GM12878 (cell line): Measurements from ENCODE around the gene MYL1. TPM values are rescaled to one million over a fixed set of nuclear protein-coding genes. Genes with fewer than 3 reads are reported as not detected.

ENCODE experiments used
- ATAC-seq: fragments of 200-7000 bp; cut with Tn5 transposase; 3 replicates; pipeline ENCODE4 v1.9.1; 2020; ENCODE audit warnings: mild to moderate bottlenecking, moderate library complexity
- BruUV-seq: library from RNA; stranded (reverse); fragments of 400-500 nt; replicated peaks from 2 replicates; lab custom pipeline; 2021; lab: Mats Ljungman, UMichigan
- CTCF ChIA-PET: fragments of 300-600 bp; sonication (Branson Sonifier 250); formaldehyde crosslinking; extraction: SDS; loops from one replicate; lab custom pipeline; 2021; ENCODE audit warnings: inconsistent platforms; lab: Yijun Ruan, JAX
- POLR2A ChIA-PET: fragments of 350-600 bp; formaldehyde crosslinking; extraction: SDS; loops from one replicate; lab custom pipeline; 2021; ENCODE audit warnings: inconsistent platforms; lab: Charles Lee
- RAD21 ChIA-PET: fragments of 300-600 bp; sonication (Branson Sonifier 250); formaldehyde crosslinking; loops from one replicate; lab custom pipeline; 2023; ENCODE audit warnings: antibody characterized with exemption; ENCODE audit not compliant: unreplicated experiment; lab: Charles Lee
- SMC1A ChIA-PET: fragments of 300-600 bp; sonication (Branson Sonifier 250); formaldehyde crosslinking; loops from one replicate; lab custom pipeline; 2023; ENCODE audit not compliant: unreplicated experiment, uncharacterized antibody; lab: Charles Lee
- DNase-seq: peaks from one replicate; pipeline ENCODE4 v3.0.0-alpha.2; 2011; ENCODE audit warnings: low read depth, low spot score
- FAIRE-seq: peaks from 3 replicates; lab custom pipeline; 2011; peaks lifted over from hg19 to GRCh38; lab: Jason Lieb, UNC
- H2AFZ ChIP-seq: 2 replicates; pipeline ENCODE4 v1.6.0; 2011; ENCODE audit warnings: low read depth, low read length, control low read depth; ENCODE audit not compliant: control insufficient read depth
- H3K27ac ChIP-seq: 2 replicates; pipeline ENCODE4 v1.5.1; 2011; ENCODE audit warnings: control low read depth; ENCODE audit not compliant: control insufficient read depth, insufficient read depth
- H3K27me3 ChIP-seq, 2 experiments: replicated peaks in 1 of 2; 2 replicates each; pipeline versions ENCODE4 v1.6.0 to v1.6.1; 2011; ENCODE audit warnings: low read length in 1 of 2; ENCODE audit not compliant: control insufficient read depth in 2 of 2, insufficient read depth in 2 of 2
- H3K36me3 ChIP-seq, 2 experiments: 2 replicates each; pipeline ENCODE4 v1.5.1; 2011; ENCODE audit warnings: low read length in 1 of 2; ENCODE audit not compliant: control insufficient read depth in 2 of 2, insufficient read depth in 2 of 2
- H3K4me1 ChIP-seq: 2 replicates; pipeline ENCODE4 v1.6.1; 2011; ENCODE audit warnings: mild to moderate bottlenecking, low read length, moderate library complexity, mixed read lengths; ENCODE audit not compliant: control insufficient read depth, insufficient read depth
- H3K4me2 ChIP-seq: 2 replicates; pipeline ENCODE4 v1.6.0; 2011; ENCODE audit warnings: control low read depth; ENCODE audit not compliant: control insufficient read depth, insufficient read depth
- H3K4me3 ChIP-seq: fragments of 200-600 bp; sonication (generic); 2 replicates; pipeline ENCODE4 v1.5.1; 2016
- H3K79me2 ChIP-seq: 2 replicates; pipeline ENCODE4 v1.6.0; 2011; ENCODE audit warnings: low read length; ENCODE audit not compliant: control insufficient read depth, insufficient read depth
- H3K9ac ChIP-seq: 2 replicates; pipeline ENCODE4 v1.8.0; 2011; ENCODE audit warnings: low read length, control low read depth, mixed read lengths; ENCODE audit not compliant: control insufficient read depth, insufficient read depth
- H3K9me3 ChIP-seq: replicated peaks from 3 replicates; pipeline ENCODE4 v1.5.1; 2011; ENCODE audit warnings: mild to moderate bottlenecking, low read length; ENCODE audit not compliant: control insufficient read depth, insufficient read depth
- H4K20me1 ChIP-seq: 2 replicates; pipeline ENCODE4 v1.6.0; 2011; ENCODE audit not compliant: control insufficient read depth, insufficient read depth
- BHLHE40 ChIP-seq, 2 experiments: fragments of 450-650 bp in 1 of 2; IDR thresholded peaks; 2 replicates each; pipeline ENCODE4 v1.6.1; 2011 to 2017; ENCODE audit warnings: low read depth in 2 of 2, borderline replicate concordance in 1 of 2, improper control_type of control experiment in 1 of 2, low read length in 1 of 2, mild to moderate bottlenecking in 1 of 2
- DPF2 ChIP-seq: fragments of 450-650 bp; IDR thresholded peaks from 2 replicates; pipeline ENCODE4 v1.6.1; 2017; ENCODE audit warnings: mild to moderate bottlenecking
- E4F1 ChIP-seq: fragments of 450-650 bp; IDR thresholded peaks from 2 replicates; pipeline ENCODE4 v1.6.1; 2018; ENCODE audit warnings: borderline replicate concordance, mild to moderate bottlenecking; ENCODE audit not compliant: partially characterized antibody
- HDAC6 ChIP-seq: fragments of 200-600 bp; sonication (generic); IDR thresholded peaks from one replicate; pipeline ENCODE4 v1.8.0; 2017; ENCODE audit warnings: antibody characterized with exemption; ENCODE audit not compliant: unreplicated experiment
- IKZF2 ChIP-seq, 2 experiments: fragments of 450-650 bp; IDR thresholded peaks; 2 replicates each; pipeline ENCODE4 v1.6.1; 2017; ENCODE audit warnings: mild to moderate bottlenecking in 2 of 2, moderate library complexity in 2 of 2
- NR2C2 ChIP-seq: IDR thresholded peaks from 2 replicates; pipeline ENCODE4 v1.6.1; 2011; ENCODE audit warnings: borderline replicate concordance, low read depth; ENCODE audit not compliant: control insufficient read depth, insufficient read length
- RAD21 ChIP-seq: IDR thresholded peaks from 2 replicates; pipeline ENCODE4 v1.6.1; 2011; ENCODE audit warnings: mild to moderate bottlenecking, low read depth, low read length, moderate library complexity; ENCODE audit not compliant: insufficient read depth
- TCF3 ChIP-seq: IDR thresholded peaks from 2 replicates; pipeline ENCODE4 v1.6.1; 2012; ENCODE audit warnings: low read depth, mild to moderate bottlenecking, low read length, borderline replicate concordance; ENCODE audit not compliant: insufficient read depth
- WRNIP1 ChIP-seq: IDR thresholded peaks from 2 replicates; pipeline ENCODE4 v1.6.1; 2011; ENCODE audit warnings: low read depth, low read length, improper control_type of control experiment, borderline replicate concordance
- ZNF384 ChIP-seq: IDR thresholded peaks from 2 replicates; pipeline ENCODE4 v1.6.1; 2012; ENCODE audit warnings: low read depth, mild to moderate bottlenecking, low read length, improper control_type of control experiment, borderline replicate concordance
- WGBS: methylation state at CpG from one replicate; pipeline ENCODE4 v1.1.6; 2016; ENCODE audit warnings: low lambda C conversion rate; ENCODE audit not compliant: insufficient replicate concordance, insufficient coverage; ENCODE audit errors: missing lambda C conversion rate; 5-methylcytosine and 5-hydroxymethylcytosine counted together
- in situ Hi-C: fragments of 300-500 bp; cut with MboI; formaldehyde crosslinking; loops from 9 replicates; pipeline ENCODE4 v1.14.3; 2018; ENCODE audit warnings: mixed read lengths
- intact Hi-C: fragments of 100-400 bp; cut with micrococcal nuclease; formaldehyde crosslinking; loops from one replicate; pipeline ENCODE4 v1.14.2; 2022; ENCODE audit not compliant: unreplicated experiment
- polyA plus RNA-seq, 11 experiments: library from polyadenylated mRNA; depleted of rRNA in 4 of 11; unstranded in 6 of 11; stranded (reverse) in 5 of 11; fragments of >200 nt; fragmentation: Nextera tagmentation in 4 of 11; fragmentation: Illumina TruSeq in 1 of 11; extraction: Ambion mirVana in 4 of 11; extraction: Trizol in 1 of 11; gene quantifications; 1 replicate in 1 of 11; 2 replicates in 10 of 11; pipeline versions ENCODE4 v1.2.1 to v1.2.3, GENCODE V29; 2011 to 2016; ENCODE audit warnings: inconsistent platforms in 2 of 11, missing spikeins in 2 of 11, low read depth in 1 of 11
- total RNA-seq, 4 experiments: library from RNA; depleted of rRNA in 3 of 4; stranded (reverse); fragments of >200 nt in 3 of 4; fragmentation: Illumina TruSeq in 1 of 4; extraction: Trizol in 1 of 4; gene quantifications; 2 replicates each; pipeline versions ENCODE4 v1.2.1 to v1.2.3, GENCODE V29; 2013 to 2021
- TF ChIP-seq, protein P1 (sequence below): fragments of 450-650 bp; IDR thresholded peaks from 2 replicates; pipeline ENCODE4 v1.6.1; 2017; ENCODE audit warnings: antibody characterized with exemption, mild to moderate bottlenecking, moderate library complexity
- TF ChIP-seq, protein P2 (sequence below): IDR thresholded peaks from 2 replicates; pipeline ENCODE4 v1.6.1; 2011; ENCODE audit warnings: borderline replicate concordance, low read depth, mild to moderate bottlenecking, moderate library complexity, mixed read lengths, low read length; ENCODE audit not compliant: insufficient read depth; ENCODE audit errors: extremely low read length

Gene MYL1
- total and polyA plus RNA-seq, 10 of the 15 experiments (the other 5 are each of a cell fraction or from before 2014, with no cell fraction given), result 0.43 TPM; not detected in 9

DNA sequence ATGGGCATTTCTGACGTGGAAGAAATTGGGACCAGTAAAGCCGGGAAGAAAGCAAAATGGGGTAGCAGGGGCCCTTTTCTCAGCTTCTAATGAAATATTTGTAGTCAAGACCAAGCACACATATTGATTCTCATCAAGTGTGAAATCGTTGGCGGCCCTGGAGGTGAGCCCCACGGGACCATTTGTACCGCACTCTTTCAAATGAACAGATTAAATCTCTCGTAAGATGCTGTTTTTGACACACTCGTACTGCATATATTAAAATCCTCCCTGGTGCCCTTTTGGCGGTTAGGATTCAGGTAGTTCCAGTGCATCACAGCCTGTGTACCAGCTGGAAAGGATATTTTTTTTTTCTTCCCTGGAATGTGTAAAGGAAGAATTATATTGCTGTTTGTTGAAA lies 9.9 kb upstream of the MYL1 start (continued):
- TF ChIP-seq, protein P1, sequence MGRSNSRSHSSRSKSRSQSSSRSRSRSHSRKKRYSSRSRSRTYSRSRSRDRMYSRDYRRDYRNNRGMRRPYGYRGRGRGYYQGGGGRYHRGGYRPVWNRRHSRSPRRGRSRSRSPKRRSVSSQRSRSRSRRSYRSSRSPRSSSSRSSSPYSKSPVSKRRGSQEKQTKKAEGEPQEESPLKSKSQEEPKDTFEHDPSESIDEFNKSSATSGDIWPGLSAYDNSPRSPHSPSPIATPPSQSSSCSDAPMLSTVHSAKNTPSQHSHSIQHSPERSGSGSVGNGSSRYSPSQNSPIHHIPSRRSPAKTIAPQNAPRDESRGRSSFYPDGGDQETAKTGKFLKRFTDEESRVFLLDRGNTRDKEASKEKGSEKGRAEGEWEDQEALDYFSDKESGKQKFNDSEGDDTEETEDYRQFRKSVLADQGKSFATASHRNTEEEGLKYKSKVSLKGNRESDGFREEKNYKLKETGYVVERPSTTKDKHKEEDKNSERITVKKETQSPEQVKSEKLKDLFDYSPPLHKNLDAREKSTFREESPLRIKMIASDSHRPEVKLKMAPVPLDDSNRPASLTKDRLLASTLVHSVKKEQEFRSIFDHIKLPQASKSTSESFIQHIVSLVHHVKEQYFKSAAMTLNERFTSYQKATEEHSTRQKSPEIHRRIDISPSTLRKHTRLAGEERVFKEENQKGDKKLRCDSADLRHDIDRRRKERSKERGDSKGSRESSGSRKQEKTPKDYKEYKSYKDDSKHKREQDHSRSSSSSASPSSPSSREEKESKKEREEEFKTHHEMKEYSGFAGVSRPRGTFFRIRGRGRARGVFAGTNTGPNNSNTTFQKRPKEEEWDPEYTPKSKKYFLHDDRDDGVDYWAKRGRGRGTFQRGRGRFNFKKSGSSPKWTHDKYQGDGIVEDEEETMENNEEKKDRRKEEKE, result no peak
- TF ChIP-seq BHLHE40 (IDR thresholded peaks at IDR 0.05; ENCODE audit: borderline replicate concordance in 1 of 2, low read depth in 2 of 2, low read length in 1 of 2), result no peak
- no peak for TF ChIP-seq NR2C2
- TF ChIP-seq TCF3, result no peak
- TF ChIP-seq DPF2, result no peak
- TF ChIP-seq IKZF2 (IDR thresholded peaks at IDR 0.05), result no peak
- TF ChIP-seq, all 136 proteins: peak for 0

GRCh38 chr2:210324458-210324857 lies 9.5 kb upstream of the MYL1 start:
- in situ Hi-C loops, result no loop called here
- DNase-seq, result no peak
- H3K79me2 ChIP-seq, result no peaks in the 10 kb centered on the region
- 2% methylated on average over 4 of the region's 4 CpGs for WGBS
- H3K36me3 ChIP-seq, result no peaks in the 10 kb centered on the region
- H3K4me3 ChIP-seq, result no peak overlapping the region
- intact Hi-C loops, result no loop called here
- H3K27me3 ChIP-seq, result no peaks in the 10 kb centered on the region
- H3K27ac ChIP-seq, result no peak overlapping the region
- no peak overlapping the region for H3K9ac ChIP-seq
- H3K9me3 ChIP-seq, result no peaks in the 10 kb centered on the region
- ChIA-PET SMC1A (no interaction called here), POLR2A (no interaction called here), RAD21 (no interaction called here), CTCF (interaction anchor here (1.5 kb wide), 1 partner anchor 75 kb away, joined by 3 read pairs; no protein-coding TSS in a partner anchor)
- BruUV-seq, result no TSS peak
- H3K4me2 ChIP-seq, result no peak overlapping the region
- FAIRE-seq, result no peak
- no peaks in the 10 kb centered on the region for H4K20me1 ChIP-seq
- ATAC-seq, result no peak
- H3K4me1 ChIP-seq, result no peaks in the 10 kb centered on the region
- H2AFZ ChIP-seq, result no peak overlapping the region
- TF ChIP-seq WRNIP1 (no peak), E4F1 (no peak), HDAC6 (no peak), ZNF384 (no peak), RAD21 (no peak)
- TF ChIP-seq, protein P2, sequence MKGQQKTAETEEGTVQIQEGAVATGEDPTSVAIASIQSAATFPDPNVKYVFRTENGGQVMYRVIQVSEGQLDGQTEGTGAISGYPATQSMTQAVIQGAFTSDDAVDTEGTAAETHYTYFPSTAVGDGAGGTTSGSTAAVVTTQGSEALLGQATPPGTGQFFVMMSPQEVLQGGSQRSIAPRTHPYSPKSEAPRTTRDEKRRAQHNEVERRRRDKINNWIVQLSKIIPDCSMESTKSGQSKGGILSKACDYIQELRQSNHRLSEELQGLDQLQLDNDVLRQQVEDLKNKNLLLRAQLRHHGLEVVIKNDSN, result no peak
